ENCODE data around the gene RARB.
A peak's percentile ranks its signal among the peaks of the same experiment; 100 is the strongest.

DNA sequence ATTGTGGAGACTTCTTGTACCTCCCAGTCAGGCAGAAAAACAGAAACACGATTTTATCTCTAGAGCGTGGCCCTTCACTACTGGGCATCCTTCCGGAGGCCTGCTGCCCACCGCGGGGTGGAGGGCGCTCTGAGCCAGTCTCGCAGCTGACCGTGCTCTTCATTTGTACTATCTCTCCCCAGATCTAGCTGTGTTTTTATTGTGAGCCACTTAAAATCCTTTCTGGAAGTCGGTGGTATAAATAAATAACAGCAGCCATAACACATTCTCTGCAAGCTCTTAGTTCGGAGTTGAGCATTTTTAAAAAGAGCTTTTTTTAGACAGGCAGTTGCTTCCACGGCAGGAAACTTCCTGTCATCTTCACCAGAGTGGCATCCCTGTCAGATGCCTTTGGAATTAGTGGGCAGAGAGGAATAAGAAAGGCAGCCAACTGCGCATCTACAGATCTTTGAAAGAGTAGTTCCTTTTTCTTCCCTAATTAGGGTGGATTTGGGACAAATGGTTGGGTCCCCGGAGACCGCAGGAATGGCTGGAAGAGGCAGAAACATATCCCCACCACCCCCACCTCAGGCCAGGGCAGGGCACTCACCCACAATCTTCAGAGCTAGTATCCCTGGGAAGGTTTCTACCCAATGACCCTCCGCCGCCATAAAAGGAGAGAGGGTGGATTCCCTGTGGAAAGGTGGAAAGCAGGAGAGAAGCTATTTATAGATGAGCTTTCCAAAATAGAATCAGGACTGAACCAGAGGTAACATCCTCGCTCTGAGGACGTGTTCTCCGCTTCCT is 145.5 kb downstream of the RARB start:
- TF ChIP-seq, protein P1, sequence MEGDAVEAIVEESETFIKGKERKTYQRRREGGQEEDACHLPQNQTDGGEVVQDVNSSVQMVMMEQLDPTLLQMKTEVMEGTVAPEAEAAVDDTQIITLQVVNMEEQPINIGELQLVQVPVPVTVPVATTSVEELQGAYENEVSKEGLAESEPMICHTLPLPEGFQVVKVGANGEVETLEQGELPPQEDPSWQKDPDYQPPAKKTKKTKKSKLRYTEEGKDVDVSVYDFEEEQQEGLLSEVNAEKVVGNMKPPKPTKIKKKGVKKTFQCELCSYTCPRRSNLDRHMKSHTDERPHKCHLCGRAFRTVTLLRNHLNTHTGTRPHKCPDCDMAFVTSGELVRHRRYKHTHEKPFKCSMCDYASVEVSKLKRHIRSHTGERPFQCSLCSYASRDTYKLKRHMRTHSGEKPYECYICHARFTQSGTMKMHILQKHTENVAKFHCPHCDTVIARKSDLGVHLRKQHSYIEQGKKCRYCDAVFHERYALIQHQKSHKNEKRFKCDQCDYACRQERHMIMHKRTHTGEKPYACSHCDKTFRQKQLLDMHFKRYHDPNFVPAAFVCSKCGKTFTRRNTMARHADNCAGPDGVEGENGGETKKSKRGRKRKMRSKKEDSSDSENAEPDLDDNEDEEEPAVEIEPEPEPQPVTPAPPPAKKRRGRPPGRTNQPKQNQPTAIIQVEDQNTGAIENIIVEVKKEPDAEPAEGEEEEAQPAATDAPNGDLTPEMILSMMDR (IDR thresholded peaks at IDR 0.05) = no peak
- TF ChIP-seq POLR2A (IDR thresholded peaks at IDR 0.05) = no peak
- peak in 1 of 2 donors; percentile 27 for TF ChIP-seq POLR2AphosphoS5 (IDR thresholded peaks at IDR 0.05; ENCODE audit: insufficient read depth in 1 of 2, low read depth in 1 of 2)

Measured in vagina (tissue), 2 donors.